SK-N-SH treated with all-trans-retinoic acid at 6 μM for 48 hours (cell line): Measurements from ENCODE around the gene GFPT1.
"Not testable (repeated sequence)": the region's sequence is repeated elsewhere in the genome, so short reads cannot be mapped to it uniquely, and the experiment has no call there.

Source experiments
- ATAC-seq: fragments of 200-7000 bp; cut with Tn5 transposase; 3 replicates; pipeline ENCODE4 v1.9.1; 2020; ENCODE audit warnings: mild to moderate bottlenecking, moderate library complexity
- ARNTL ChIP-seq: fragments of 450-650 bp; formaldehyde crosslinking; IDR thresholded peaks from 2 replicates; pipeline ENCODE4 v1.5.0; 2020; ENCODE audit warnings: low read depth, mild to moderate bottlenecking, moderate library complexity, borderline replicate concordance
- BACH2 ChIP-seq: fragments of 250-450 bp; sonication (Bioruptor Pico); IDR thresholded peaks from 2 replicates; pipeline ENCODE4 v1.9.0; 2021; ENCODE audit warnings: mild to moderate bottlenecking, borderline replicate concordance
- CSDC2 ChIP-seq: fragments of 250-450 bp; sonication (Bioruptor Pico); IDR thresholded peaks from 2 replicates; pipeline ENCODE4 v1.5.0; 2020; ENCODE audit warnings: mild to moderate bottlenecking, moderate library complexity
- ESRRG ChIP-seq: fragments of 250-450 bp; sonication (Bioruptor Pico); IDR thresholded peaks from 2 replicates; pipeline ENCODE4 v1.6.1; 2021; ENCODE audit warnings: mild to moderate bottlenecking
- GLIS3 ChIP-seq: fragments of 250-450 bp; sonication (Bioruptor Pico); IDR thresholded peaks from 2 replicates; pipeline ENCODE4 v1.5.0; 2020; ENCODE audit warnings: mild to moderate bottlenecking, moderate library complexity
- ISL1 ChIP-seq: fragments of 250-450 bp; sonication (Bioruptor Pico); IDR thresholded peaks from 2 replicates; pipeline ENCODE4 v2.1.2; 2022; ENCODE audit warnings: mild to moderate bottlenecking, moderate library complexity
- OSR1 ChIP-seq: fragments of 250-450 bp; sonication (Bioruptor Pico); IDR thresholded peaks from 2 replicates; pipeline ENCODE4 v1.8.0; 2022; ENCODE audit warnings: moderate library complexity, mild to moderate bottlenecking, inconsistent platforms
- PPARA ChIP-seq: fragments of 250-450 bp; sonication (Bioruptor Pico); IDR thresholded peaks from 2 replicates; pipeline ENCODE4 v1.5.0; 2020; ENCODE audit warnings: mild to moderate bottlenecking, borderline replicate concordance
- RARB ChIP-seq: fragments of 250-450 bp; sonication (Bioruptor Pico); IDR thresholded peaks from 2 replicates; pipeline ENCODE4 v1.8.0; 2021; ENCODE audit warnings: mild to moderate bottlenecking, moderate library complexity
- SNAI2 ChIP-seq: fragments of 250-450 bp; sonication (Bioruptor Pico); IDR thresholded peaks from 2 replicates; pipeline ENCODE4 v1.5.0; 2020; ENCODE audit warnings: mild to moderate bottlenecking, moderate library complexity
- TCF4 ChIP-seq: fragments of 250-450 bp; sonication (Bioruptor Pico); IDR thresholded peaks from 2 replicates; pipeline ENCODE4 v1.8.0; 2021; ENCODE audit warnings: mild to moderate bottlenecking, moderate library complexity, borderline replicate concordance
- TOX ChIP-seq: fragments of 250-450 bp; sonication (Bioruptor Pico); IDR thresholded peaks from 2 replicates; pipeline ENCODE4 v1.8.0; 2021; ENCODE audit warnings: mild to moderate bottlenecking, moderate library complexity, borderline replicate concordance
- ZC3H10 ChIP-seq: fragments of 250-450 bp; sonication (Bioruptor Pico); IDR thresholded peaks from 2 replicates; pipeline ENCODE4 v1.5.1; 2021; ENCODE audit warnings: mild to moderate bottlenecking, moderate library complexity
- ZFP3 ChIP-seq: fragments of 250-450 bp; sonication (Bioruptor Pico); IDR thresholded peaks from 2 replicates; pipeline ENCODE4 v1.5.0; 2020; ENCODE audit warnings: mild to moderate bottlenecking, moderate library complexity
- ZFP30 ChIP-seq: fragments of 450-650 bp; formaldehyde crosslinking; IDR thresholded peaks from 2 replicates; pipeline ENCODE4 v1.5.0; 2022; ENCODE audit warnings: mild to moderate bottlenecking, moderate library complexity
- ZNF565 ChIP-seq: fragments of 450-650 bp; formaldehyde crosslinking; conservative IDR thresholded peaks from 2 replicates; pipeline ENCODE4 v1.5.0; 2020; ENCODE audit warnings: low read depth, mild to moderate bottlenecking, moderate library complexity
- ZNF70 ChIP-seq: fragments of 450-650 bp; formaldehyde crosslinking; IDR thresholded peaks from 2 replicates; pipeline ENCODE4 v1.5.0; 2020; ENCODE audit warnings: mild to moderate bottlenecking, moderate library complexity
- ZNF8 ChIP-seq: fragments of 450-650 bp; formaldehyde crosslinking; IDR thresholded peaks from 2 replicates; pipeline ENCODE4 v1.5.0; 2020; ENCODE audit warnings: mild to moderate bottlenecking, moderate library complexity
- TF ChIP-seq, protein P1 (sequence below): fragments of 250-450 bp; sonication (Bioruptor Pico); IDR thresholded peaks from 2 replicates; pipeline ENCODE4 v1.5.0; 2020; ENCODE audit warnings: mild to moderate bottlenecking, moderate library complexity
- TF ChIP-seq, protein P2 (sequence below): fragments of 250-450 bp; sonication (Bioruptor Pico); IDR thresholded peaks from 2 replicates; pipeline ENCODE4 v1.8.0; 2021; ENCODE audit warnings: low read depth, mild to moderate bottlenecking, moderate library complexity, borderline replicate concordance
- TF ChIP-seq, protein P3 (sequence below): fragments of 250-450 bp; sonication (Bioruptor Pico); IDR thresholded peaks from 2 replicates; pipeline ENCODE4 v1.8.0; 2020; ENCODE audit warnings: mild to moderate bottlenecking, moderate library complexity, borderline replicate concordance
- TF ChIP-seq, protein P4 (sequence below): fragments of 250-450 bp; sonication (Bioruptor Pico); IDR thresholded peaks from 2 replicates; pipeline ENCODE4 v1.5.1; 2020; ENCODE audit warnings: low read depth, mild to moderate bottlenecking, moderate library complexity

The GFPT1 gene

DNA sequence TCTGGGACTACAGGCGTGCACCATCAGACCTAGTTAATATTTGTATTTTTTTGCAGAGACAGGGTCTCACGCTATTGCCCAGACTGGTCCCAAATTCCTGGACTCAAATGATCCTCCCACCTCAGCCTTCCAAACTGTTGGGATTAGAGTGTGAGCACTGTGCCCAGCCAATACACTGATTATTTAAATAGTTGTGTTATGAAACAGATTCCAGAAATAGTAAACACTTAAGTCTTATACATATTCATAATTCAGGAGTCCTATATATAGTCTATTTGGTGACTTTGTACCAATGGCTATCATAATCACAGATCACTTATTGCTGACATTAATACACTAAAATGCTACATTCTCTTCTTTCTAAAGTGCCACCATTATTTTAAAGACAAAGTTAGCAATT lies 37.4 kb upstream of the GFPT1 start:
- TF ChIP-seq, protein P1, sequence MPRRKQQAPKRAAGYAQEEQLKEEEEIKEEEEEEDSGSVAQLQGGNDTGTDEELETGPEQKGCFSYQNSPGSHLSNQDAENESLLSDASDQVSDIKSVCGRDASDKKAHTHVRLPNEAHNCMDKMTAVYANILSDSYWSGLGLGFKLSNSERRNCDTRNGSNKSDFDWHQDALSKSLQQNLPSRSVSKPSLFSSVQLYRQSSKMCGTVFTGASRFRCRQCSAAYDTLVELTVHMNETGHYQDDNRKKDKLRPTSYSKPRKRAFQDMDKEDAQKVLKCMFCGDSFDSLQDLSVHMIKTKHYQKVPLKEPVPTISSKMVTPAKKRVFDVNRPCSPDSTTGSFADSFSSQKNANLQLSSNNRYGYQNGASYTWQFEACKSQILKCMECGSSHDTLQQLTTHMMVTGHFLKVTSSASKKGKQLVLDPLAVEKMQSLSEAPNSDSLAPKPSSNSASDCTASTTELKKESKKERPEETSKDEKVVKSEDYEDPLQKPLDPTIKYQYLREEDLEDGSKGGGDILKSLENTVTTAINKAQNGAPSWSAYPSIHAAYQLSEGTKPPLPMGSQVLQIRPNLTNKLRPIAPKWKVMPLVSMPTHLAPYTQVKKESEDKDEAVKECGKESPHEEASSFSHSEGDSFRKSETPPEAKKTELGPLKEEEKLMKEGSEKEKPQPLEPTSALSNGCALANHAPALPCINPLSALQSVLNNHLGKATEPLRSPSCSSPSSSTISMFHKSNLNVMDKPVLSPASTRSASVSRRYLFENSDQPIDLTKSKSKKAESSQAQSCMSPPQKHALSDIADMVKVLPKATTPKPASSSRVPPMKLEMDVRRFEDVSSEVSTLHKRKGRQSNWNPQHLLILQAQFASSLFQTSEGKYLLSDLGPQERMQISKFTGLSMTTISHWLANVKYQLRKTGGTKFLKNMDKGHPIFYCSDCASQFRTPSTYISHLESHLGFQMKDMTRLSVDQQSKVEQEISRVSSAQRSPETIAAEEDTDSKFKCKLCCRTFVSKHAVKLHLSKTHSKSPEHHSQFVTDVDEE (CRISPR knock-in tag) = no peak
- TF ChIP-seq SNAI2 = no peak
- no peak for TF ChIP-seq ARNTL
- TF ChIP-seq TOX = no peak
- TF ChIP-seq, protein P2, sequence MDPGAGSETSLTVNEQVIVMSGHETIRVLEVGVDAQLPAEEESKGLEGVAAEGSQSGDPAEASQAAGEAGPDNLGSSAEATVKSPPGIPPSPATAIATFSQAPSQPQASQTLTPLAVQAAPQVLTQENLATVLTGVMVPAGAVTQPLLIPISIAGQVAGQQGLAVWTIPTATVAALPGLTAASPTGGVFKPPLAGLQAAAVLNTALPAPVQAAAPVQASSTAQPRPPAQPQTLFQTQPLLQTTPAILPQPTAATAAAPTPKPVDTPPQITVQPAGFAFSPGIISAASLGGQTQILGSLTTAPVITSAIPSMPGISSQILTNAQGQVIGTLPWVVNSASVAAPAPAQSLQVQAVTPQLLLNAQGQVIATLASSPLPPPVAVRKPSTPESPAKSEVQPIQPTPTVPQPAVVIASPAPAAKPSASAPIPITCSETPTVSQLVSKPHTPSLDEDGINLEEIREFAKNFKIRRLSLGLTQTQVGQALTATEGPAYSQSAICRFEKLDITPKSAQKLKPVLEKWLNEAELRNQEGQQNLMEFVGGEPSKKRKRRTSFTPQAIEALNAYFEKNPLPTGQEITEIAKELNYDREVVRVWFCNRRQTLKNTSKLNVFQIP (CRISPR knock-in tag) = no peak
- TF ChIP-seq, protein P3, sequence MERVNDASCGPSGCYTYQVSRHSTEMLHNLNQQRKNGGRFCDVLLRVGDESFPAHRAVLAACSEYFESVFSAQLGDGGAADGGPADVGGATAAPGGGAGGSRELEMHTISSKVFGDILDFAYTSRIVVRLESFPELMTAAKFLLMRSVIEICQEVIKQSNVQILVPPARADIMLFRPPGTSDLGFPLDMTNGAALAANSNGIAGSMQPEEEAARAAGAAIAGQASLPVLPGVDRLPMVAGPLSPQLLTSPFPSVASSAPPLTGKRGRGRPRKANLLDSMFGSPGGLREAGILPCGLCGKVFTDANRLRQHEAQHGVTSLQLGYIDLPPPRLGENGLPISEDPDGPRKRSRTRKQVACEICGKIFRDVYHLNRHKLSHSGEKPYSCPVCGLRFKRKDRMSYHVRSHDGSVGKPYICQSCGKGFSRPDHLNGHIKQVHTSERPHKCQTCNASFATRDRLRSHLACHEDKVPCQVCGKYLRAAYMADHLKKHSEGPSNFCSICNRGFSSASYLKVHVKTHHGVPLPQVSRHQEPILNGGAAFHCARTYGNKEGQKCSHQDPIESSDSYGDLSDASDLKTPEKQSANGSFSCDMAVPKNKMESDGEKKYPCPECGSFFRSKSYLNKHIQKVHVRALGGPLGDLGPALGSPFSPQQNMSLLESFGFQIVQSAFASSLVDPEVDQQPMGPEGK (CRISPR knock-in tag) = no peak
- no peak for TF ChIP-seq ZFP3 (CRISPR knock-in tag)
- TF ChIP-seq BACH2 = no peak
- TF ChIP-seq PPARA (CRISPR knock-in tag) = no peak
- no peak for TF ChIP-seq CSDC2 (CRISPR knock-in tag)
- no peak for TF ChIP-seq ZNF70 (CRISPR knock-in tag)
- TF ChIP-seq TCF4 = no peak
- no peak for TF ChIP-seq RARB (CRISPR knock-in tag)
- no peak for TF ChIP-seq ESRRG (CRISPR knock-in tag)
- no peak for TF ChIP-seq ZNF8 (CRISPR knock-in tag)
- no peak for TF ChIP-seq ISL1 (CRISPR knock-in tag)
- TF ChIP-seq ZC3H10 (CRISPR knock-in tag) = no peak
- TF ChIP-seq GLIS3 = no peak
- no peak for ATAC-seq

DNA sequence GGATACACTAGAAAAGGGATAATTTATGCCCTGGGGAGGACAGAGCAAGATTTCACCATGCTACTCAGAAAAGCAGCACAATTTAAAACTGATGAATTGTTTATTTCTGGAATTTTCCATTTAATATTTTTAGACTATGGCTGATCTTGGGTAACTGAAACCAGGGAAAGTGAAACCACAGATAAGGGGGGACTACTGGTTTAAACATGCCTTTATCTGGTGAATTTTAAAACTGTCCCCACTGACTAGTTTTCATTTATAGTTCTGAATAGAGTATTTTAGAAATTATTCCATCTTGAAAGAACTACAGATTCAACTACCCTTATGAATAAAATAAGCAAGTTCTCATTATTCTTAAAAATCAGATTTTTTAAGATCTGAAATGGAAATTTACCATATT lies 35.2 kb upstream of the GFPT1 start:
- no peak for TF ChIP-seq TCF4
- TF ChIP-seq ARNTL = no peak
- TF ChIP-seq ZFP30 (CRISPR knock-in tag) = no peak
- no peak for TF ChIP-seq GLIS3
- TF ChIP-seq CSDC2 (CRISPR knock-in tag) = no peak
- no peak for TF ChIP-seq ZNF70 (CRISPR knock-in tag)
- no peak for TF ChIP-seq TOX
- TF ChIP-seq, protein P3 (CRISPR knock-in tag) = no peak
- TF ChIP-seq SNAI2 = no peak
- no peak for TF ChIP-seq ZNF8 (CRISPR knock-in tag)
- no peak for TF ChIP-seq ISL1 (CRISPR knock-in tag)
- no peak for ATAC-seq

DNA sequence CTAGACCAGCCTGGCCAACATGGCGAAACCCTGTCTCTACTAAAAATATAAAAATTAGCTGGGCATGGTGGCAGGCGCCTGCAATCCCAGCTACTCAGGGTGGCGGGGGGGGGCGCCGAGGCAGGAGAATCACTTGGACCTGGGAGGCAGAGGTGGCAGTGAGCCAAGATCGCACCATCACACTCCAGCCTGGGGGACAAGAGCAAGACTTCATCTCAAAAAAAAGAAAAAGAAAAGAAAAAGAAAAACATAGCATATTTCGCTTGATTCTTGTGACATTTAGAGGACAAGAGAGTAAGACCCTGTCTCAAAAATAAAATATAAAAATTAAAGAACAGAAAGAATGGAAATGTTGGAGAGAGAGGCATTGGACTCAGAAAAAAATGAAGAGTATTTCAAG lies 32.1 kb upstream of the GFPT1 start:
- not testable (repeated sequence) for ATAC-seq

DNA sequence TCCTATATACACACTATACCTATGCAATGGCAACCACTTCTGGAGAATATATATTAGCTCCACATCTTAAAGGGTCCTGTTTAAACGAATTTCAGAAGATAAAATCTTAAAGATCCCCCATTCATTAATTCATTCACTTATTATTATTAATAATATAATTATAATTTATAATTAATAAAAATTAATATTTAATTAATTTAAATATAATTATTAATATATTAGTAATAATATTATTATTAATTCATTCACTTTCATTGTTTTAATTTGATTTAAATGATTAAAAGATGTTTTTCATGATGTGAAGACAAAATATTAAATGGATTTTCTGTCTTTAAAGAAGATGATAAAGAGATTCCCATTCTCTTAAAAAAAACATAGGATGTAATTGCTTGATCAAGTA lies 29.1 kb upstream of the GFPT1 start:
- ATAC-seq = no peak
- TF ChIP-seq ZNF565 (CRISPR knock-in tag) = no peak
- TF ChIP-seq ARNTL = no peak
- no peak for TF ChIP-seq OSR1
- TF ChIP-seq TOX = no peak
- TF ChIP-seq ZFP30 (CRISPR knock-in tag) = no peak
- no peak for TF ChIP-seq BACH2
- TF ChIP-seq RARB (CRISPR knock-in tag) = no peak
- TF ChIP-seq ZC3H10 (CRISPR knock-in tag) = no peak
- TF ChIP-seq PPARA (CRISPR knock-in tag) = no peak
- no peak for TF ChIP-seq TCF4
- TF ChIP-seq GLIS3 = no peak
- TF ChIP-seq, protein P2 (CRISPR knock-in tag) = no peak
- TF ChIP-seq ESRRG (CRISPR knock-in tag) = no peak
- TF ChIP-seq, protein P3 (CRISPR knock-in tag) = no peak
- TF ChIP-seq, protein P4, sequence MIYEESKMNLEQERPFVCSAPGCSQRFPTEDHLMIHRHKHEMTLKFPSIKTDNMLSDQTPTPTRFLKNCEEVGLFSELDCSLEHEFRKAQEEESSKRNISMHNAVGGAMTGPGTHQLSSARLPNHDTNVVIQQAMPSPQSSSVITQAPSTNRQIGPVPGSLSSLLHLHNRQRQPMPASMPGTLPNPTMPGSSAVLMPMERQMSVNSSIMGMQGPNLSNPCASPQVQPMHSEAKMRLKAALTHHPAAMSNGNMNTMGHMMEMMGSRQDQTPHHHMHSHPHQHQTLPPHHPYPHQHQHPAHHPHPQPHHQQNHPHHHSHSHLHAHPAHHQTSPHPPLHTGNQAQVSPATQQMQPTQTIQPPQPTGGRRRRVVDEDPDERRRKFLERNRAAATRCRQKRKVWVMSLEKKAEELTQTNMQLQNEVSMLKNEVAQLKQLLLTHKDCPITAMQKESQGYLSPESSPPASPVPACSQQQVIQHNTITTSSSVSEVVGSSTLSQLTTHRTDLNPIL (CRISPR knock-in tag) = no peak
- TF ChIP-seq, all 23 proteins: peak for 0
